AG10803 (cell line): ENCODE results near the gene ORC5.

Source experiments
- DNase-seq: peaks from one replicate; pipeline ENCODE4 v3.0.0; 2010; ENCODE audit warnings: low read depth
- H3K4me3 ChIP-seq: 2 replicates; pipeline ENCODE4 v1.5.1; 2011; ENCODE audit warnings: mild to moderate bottlenecking, low read length, control low read depth
- TF ChIP-seq, protein P1 (sequence below): conservative IDR thresholded peaks from 2 replicates; pipeline ENCODE4 v1.5.1; 2011; ENCODE audit warnings: mild to moderate bottlenecking, low read length, control low read depth, inconsistent platforms

ORC5 gene

DNA sequence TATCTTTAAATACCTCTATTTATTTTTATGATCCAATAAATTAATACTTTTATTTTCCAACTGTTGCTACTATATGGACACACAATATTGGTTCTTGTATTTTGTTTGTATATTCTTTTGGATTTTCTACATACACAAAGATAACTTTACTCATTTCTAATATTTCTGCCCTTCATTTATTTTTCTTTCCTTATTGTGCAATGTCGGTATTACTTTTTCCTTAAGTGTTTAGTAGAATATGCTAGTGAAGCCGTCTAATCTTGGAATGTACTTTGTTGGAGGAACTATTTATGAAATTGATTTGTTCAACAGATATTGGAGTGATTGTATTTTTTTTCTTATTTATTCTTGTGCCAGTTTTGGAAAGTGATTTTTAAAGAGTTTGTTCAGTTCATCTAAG lies 94.0 kb downstream of the ORC5 start:
- H3K4me3 ChIP-seq: no peak overlapping the region
- DNase-seq: no peak
- TF ChIP-seq, protein P1, sequence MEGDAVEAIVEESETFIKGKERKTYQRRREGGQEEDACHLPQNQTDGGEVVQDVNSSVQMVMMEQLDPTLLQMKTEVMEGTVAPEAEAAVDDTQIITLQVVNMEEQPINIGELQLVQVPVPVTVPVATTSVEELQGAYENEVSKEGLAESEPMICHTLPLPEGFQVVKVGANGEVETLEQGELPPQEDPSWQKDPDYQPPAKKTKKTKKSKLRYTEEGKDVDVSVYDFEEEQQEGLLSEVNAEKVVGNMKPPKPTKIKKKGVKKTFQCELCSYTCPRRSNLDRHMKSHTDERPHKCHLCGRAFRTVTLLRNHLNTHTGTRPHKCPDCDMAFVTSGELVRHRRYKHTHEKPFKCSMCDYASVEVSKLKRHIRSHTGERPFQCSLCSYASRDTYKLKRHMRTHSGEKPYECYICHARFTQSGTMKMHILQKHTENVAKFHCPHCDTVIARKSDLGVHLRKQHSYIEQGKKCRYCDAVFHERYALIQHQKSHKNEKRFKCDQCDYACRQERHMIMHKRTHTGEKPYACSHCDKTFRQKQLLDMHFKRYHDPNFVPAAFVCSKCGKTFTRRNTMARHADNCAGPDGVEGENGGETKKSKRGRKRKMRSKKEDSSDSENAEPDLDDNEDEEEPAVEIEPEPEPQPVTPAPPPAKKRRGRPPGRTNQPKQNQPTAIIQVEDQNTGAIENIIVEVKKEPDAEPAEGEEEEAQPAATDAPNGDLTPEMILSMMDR: no peak

DNA sequence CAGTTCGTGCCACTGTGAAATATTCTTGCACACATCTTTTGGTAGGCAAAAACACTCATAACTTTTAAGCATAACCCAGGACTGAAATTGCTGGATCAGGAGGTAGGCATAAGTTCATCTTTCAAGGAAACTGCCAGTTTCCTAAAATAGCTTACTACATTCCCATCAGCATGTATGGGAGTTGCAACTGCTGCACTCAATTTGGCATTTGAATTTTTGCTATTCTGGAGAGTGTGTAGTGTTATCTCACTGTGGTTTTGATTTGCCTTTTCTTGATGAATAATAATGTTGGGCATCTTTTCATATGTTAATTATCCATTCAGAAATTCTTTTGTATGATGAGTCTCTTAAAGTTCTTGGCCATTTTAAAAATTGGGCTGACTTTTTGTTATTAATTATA lies 95.2 kb downstream of the ORC5 start:
- no peak overlapping the region for H3K4me3 ChIP-seq
- TF ChIP-seq, protein P1: no peak
- no peak for DNase-seq

DNA sequence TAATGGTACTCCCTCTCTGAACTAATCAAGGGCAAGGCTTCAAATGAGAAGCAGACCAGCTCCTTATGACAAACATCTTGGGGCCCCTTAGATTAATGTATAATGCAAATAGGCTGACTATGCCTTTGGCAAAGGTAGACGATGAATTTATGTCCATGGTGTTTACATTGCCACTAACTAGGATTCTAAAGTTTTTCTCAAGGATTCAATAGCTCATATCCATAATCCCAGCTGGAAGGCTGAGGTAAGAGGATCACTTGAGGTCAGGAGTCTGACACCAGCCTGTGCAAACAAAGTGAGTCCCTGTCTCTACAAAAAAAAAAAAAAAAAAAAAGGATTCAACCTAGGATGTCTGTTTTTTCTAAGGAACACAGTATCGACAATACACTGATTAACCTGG lies 96.5 kb downstream of the ORC5 start:
- TF ChIP-seq, protein P1: no peak
- no peak for DNase-seq
- H3K4me3 ChIP-seq: no peak overlapping the region

DNA sequence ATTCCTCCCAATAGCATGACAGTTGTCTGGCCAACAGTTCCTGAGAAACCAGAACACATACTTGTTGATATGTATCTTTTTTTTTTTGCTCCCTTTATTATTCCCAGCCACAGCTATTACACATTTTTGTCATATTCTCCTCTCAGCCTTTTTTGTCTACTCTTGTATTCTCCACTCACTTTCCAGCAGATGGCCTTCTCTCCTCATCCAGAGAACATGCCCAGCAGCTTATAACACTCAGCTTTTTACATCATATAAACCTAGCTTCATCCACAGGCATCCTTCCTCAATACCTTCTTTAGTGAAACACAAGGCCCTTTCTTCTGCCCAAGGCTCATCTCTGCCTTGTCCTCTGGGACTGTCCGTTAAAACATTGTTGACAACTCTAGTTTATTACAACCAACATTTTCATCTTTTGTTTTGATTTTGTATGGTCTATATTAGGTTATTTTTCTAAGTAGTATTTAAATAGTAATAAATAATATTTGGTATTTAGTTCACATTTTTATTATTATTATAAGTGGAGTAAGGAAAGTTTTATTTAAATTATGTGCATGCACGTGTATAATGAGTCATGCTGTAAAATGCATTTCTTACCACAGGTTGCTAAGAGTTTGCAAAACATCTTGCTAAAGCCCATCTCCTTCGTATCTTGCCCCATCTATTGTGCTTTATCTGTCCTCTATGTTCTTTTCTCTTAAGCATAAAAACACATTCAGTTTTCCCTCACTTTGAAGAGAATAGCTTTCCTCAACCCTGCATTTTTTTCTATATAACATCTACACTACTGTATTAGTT lies 101.5 kb downstream of the ORC5 start:
- TF ChIP-seq, protein P1: peak; percentile 26; the same call in 1 of the 2 replicates
- peak; percentile 22 for DNase-seq
- H3K4me3 ChIP-seq: no peak overlapping the region

DNA sequence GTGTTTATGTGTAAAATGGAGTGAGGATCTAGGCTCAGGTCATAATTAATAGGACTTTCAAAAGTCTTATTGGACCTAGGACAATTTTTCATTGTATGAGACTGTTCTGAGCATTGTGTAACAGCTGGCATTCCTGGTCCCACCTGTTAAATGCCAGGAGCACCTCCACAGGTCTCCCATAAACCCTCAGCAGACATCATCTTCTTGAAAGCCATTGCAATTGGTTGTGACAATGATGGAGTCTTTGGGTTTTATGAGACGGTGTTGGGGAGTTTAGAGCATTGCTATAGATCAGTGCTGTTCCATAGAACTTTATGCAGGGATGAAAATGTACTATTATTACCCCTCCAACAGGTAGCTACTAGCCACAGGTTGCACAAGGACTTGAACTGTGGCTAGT lies 108.9 kb downstream of the ORC5 start:
- H3K4me3 ChIP-seq: no peak overlapping the region
- DNase-seq: no peak
- TF ChIP-seq, protein P1: no peak

DNA sequence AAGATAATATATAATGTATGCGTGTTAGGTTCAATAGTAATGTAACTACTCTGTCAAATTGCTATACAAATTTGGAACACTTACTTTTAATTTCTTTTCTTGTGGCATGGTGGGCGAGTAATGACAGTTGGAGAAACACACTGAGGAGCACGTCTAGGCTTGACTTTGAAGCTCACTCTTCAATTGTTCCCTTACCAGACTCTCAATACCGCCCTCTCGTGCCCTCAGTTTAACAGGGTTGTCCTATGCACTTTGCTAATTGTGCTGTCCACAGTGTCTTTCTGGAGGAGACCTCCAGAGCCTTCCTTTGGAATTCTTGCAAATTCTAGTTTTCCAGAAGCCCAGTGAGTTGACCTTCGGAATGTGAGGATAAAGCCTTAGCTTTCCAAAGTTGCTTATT lies 111.1 kb downstream of the ORC5 start:
- H3K4me3 ChIP-seq: no peak overlapping the region
- TF ChIP-seq, protein P1: no peak; the same call in 1 of the 2 replicates
- DNase-seq: peak; percentile 5

DNA sequence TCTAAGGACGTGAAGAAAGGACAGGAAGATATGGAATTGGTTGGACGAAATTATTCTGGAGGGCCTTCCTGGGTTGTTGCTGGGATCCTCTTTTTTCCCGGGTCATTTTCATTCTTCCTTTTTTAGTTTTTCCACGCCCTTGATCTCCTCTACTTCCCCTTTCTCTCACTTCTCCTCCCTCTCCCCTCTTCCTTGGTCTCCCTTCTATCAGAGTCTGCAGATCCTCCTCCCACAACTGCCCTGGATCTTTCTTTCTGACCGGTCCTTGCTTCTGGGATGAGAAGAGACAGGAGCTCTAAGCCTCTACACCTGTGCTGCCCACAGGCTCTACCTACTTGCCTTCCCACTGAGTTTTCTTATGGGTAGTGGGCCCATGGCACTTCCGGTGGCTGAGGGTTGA lies 114.7 kb downstream of the ORC5 start:
- DNase-seq: no peak
- TF ChIP-seq, protein P1: no peak
- H3K4me3 ChIP-seq: no peak overlapping the region
